NB4 (cell line): ENCODE data around the gene SNX32.
"Not testable (repeated sequence)": the region's sequence is repeated elsewhere in the genome, so short reads cannot be mapped to it uniquely, and the experiment has no call there.

ENCODE experiments used
- DNase-seq: peaks from one replicate; pipeline ENCODE4 v3.0.0; 2010; ENCODE audit warnings: low read depth
- H3K4me3 ChIP-seq: one replicate; pipeline ENCODE4 v1.5.1; 2011; ENCODE audit warnings: mild to moderate bottlenecking, low read depth, low read length, moderate library complexity
- MYC ChIP-seq: IDR thresholded peaks from 2 replicates; pipeline ENCODE4 v1.6.1; 2011; ENCODE audit warnings: low read depth, low read length
- POLR2A ChIP-seq: IDR thresholded peaks from 2 replicates; pipeline ENCODE4 v1.6.1; 2011; ENCODE audit warnings: mild to moderate bottlenecking; ENCODE audit not compliant: insufficient read length; ENCODE audit errors: extremely low read depth
- TF ChIP-seq, protein P1 (sequence below): IDR thresholded peaks from one replicate; pipeline ENCODE4 v1.5.1; 2012; ENCODE audit warnings: low read depth, low read length
- TF ChIP-seq, protein P2 (sequence below): IDR thresholded peaks from 2 replicates; pipeline ENCODE4 v1.6.1; 2011; ENCODE audit warnings: low read depth, low read length

Gene SNX32

DNA sequence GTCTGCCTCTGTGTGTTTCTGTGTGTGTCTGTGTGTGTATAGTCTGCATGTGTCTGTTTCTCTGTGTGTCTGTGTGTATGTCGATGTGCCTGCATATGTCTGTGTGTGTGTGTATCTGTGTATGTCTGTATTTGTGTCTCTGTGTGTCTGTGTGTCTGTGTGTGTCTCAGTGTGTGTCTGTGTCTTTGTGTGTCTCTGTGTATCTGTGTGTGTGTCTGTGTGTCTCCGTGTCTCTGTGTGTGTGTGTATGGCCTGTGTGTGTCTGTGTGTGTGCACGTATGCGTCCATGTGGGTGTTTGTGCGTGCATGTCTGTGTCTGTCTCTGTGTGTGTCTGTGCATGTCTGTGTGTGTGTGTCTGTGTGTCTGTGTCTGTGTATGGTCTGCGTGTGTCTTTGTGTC is 439 bp downstream of the SNX32 start:
- H3K4me3 ChIP-seq: peak overlapping the region; percentile 67
- DNase-seq: no peak
- TF ChIP-seq, protein P1, sequence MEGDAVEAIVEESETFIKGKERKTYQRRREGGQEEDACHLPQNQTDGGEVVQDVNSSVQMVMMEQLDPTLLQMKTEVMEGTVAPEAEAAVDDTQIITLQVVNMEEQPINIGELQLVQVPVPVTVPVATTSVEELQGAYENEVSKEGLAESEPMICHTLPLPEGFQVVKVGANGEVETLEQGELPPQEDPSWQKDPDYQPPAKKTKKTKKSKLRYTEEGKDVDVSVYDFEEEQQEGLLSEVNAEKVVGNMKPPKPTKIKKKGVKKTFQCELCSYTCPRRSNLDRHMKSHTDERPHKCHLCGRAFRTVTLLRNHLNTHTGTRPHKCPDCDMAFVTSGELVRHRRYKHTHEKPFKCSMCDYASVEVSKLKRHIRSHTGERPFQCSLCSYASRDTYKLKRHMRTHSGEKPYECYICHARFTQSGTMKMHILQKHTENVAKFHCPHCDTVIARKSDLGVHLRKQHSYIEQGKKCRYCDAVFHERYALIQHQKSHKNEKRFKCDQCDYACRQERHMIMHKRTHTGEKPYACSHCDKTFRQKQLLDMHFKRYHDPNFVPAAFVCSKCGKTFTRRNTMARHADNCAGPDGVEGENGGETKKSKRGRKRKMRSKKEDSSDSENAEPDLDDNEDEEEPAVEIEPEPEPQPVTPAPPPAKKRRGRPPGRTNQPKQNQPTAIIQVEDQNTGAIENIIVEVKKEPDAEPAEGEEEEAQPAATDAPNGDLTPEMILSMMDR: no peak
- TF ChIP-seq MYC: no peak
- TF ChIP-seq, protein P2, sequence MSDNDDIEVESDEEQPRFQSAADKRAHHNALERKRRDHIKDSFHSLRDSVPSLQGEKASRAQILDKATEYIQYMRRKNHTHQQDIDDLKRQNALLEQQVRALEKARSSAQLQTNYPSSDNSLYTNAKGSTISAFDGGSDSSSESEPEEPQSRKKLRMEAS: no peak
- no peak for TF ChIP-seq POLR2A

DNA sequence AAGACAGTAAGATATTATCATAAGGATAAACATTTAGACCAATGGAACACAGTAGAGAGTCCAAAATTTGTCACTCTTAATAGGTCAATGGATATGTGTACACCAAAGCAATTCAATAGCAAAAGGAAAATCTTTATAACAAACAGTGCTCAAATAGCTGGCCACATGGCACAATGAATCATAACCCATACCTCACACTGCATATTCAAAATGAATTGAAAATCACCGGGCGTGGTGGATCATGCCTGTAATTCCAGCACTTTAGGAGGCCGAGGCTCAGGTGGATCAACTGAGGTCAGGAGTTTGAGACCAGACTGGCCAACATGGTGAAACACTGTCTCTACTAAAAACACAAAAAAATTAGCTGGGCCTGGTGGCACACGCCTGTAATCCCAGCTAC is 8.4 kb downstream of the SNX32 start:
- DNase-seq: no peak
- H3K4me3 ChIP-seq: no peak overlapping the region
- TF ChIP-seq, protein P1: no peak
- TF ChIP-seq POLR2A: no peak
- TF ChIP-seq, protein P2: no peak

DNA sequence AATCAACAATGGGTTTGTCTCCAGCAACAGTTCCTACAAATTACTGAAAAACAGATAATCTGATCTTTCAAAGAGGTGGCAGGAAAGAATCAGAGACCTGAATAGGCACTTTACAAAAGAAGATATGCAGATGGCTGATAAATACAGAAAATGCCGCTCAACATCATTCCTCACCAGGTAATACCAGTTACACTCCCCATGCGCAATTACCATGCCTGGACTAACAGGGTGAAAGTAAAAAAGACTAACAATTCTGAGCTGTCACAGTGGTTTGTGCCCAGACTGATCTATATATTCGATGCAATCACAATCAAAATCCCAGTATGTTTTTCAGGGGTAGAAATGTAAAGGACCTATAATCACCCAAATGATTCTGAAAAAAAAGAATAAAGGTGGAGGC is 10.0 kb downstream of the SNX32 start:
- H3K4me3 ChIP-seq: no peak overlapping the region
- TF ChIP-seq MYC: no peak
- TF ChIP-seq, protein P2: no peak
- TF ChIP-seq POLR2A: no peak
- TF ChIP-seq, protein P1: no peak
- DNase-seq: no peak

DNA sequence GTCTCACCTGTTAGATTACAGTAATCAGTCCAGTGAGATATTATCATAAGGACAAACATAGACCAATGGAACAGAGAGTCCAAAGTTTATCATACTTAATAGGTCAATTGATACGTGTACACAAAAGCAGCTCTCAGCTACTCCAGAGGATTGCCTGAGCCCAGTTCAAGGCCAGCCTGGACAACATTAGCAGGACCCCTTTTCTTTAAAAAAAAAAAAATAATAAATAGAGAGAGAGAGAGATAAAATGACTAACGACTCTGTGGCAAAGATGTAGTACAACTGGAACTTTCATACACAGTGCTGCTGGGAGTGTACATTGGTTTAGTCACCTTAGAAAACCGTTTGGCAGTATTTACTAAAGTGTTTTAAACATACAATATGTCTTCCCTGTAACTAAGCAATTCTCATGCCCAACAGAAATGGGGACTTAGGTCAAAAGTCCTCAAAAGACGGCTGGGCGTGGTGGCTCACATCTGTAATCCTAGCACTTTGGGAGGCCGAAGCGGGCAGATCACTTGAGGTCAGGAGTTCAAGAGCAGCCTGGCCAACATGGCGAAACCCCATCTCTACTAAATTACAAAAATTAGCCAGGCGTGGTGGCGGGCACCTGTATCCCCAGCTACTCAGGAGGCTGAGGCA is 10.6 kb downstream of the SNX32 start:
- DNase-seq: no peak
- H3K4me3 ChIP-seq: no peak overlapping the region
- TF ChIP-seq POLR2A (no peak), MYC (no peak)
- TF ChIP-seq, protein P2: no peak
- TF ChIP-seq, protein P1: no peak

DNA sequence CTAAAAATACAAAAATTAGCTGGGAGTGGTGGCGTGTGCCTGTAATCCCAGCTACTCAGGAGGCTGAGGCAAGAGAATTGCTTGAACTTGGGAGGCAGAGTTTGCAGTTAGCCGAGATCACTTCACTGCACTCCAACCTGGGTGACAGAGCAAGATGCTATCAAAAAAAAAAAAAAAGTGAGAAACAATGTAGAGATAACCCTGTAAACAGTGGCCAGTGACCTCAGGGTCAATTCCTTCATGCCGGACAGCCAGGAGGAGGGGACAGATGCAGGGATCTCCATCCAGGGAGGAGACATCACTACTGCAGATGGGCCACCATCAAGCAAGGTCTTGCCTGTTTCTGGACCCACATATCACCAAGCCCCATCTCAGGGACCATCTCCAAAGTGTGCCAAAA is 14.0 kb downstream of the SNX32 start:
- no peak for DNase-seq
- TF ChIP-seq, protein P2: no peak
- TF ChIP-seq MYC (no peak), POLR2A (no peak)
- TF ChIP-seq, protein P1: no peak
- H3K4me3 ChIP-seq: no peak overlapping the region

DNA sequence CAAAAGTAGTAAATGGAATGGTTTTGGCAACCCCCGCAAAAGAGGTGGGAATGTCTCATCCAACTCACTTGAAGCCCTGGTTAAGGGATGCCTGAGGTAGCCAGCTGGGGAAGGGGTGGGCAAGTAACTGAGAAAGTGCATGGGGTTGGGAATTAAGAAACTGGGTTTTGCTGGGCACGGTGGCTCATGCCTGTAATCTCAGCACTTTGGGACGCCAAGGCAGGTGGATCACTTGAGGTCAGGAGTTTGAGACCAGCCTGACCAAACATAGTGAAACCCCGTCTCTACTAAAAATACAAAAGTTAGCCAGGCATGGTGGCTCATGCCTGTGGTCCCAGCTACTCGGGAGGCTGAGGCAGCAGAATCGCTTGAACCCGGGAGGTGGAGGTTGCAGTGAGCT is 14.9 kb downstream of the SNX32 start:
- DNase-seq, H3K4me3 ChIP-seq: not testable (repeated sequence)
